HK-2 (cell line): Measurements from ENCODE around the gene EPHA2.
A peak's percentile ranks its signal among the peaks of the same experiment; 100 is the strongest.
"Not testable (repeated sequence)": the region's sequence is repeated elsewhere in the genome, so short reads cannot be mapped to it uniquely, and the experiment has no call there.

Source experiments
- DNase-seq: peaks from one replicate; pipeline ENCODE4 v3.0.0-alpha.2; 2018; ENCODE audit not compliant: unreplicated experiment

The EPHA2 gene

DNA sequence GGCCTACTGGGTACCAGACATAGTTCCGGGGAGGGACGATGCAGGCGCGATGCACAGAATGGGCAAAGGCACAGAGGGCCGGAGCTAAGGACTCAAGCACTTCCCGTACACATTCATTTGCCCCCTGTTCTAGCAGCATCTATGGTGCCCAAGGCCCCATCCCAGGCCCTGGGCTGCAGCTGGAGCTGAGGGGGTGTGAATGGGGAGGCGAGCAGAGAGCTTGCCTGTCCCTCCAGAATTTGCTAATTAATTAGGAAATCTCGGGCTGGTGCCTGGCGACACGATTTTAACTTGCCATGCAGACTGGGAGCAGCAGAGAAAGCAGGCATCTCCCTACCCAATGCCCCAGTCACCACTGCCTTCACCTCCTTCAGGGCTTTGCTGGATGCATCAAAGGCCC is 35.9 kb downstream of the EPHA2 start:
- DNase-seq, result peak; percentile 2

DNA sequence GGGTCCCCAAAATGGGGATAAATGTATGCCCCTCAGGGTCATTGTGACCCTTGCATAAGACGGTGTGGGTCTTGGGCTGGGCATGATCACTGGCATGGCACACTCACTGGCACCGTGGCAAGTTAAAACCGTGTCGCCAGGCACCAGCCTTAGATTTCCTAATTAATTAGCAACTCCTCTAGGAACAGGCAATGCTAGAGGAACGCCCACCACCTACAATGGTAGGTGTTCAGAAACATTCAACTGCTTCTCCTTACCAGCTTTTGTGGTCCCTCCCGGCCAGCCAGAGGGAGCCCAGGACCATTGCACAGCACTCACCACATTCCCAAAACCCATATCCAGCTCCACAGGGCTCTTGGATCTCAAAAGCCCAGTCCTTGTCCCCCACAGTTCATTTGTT is 36.4 kb downstream of the EPHA2 start:
- no peak for DNase-seq

DNA sequence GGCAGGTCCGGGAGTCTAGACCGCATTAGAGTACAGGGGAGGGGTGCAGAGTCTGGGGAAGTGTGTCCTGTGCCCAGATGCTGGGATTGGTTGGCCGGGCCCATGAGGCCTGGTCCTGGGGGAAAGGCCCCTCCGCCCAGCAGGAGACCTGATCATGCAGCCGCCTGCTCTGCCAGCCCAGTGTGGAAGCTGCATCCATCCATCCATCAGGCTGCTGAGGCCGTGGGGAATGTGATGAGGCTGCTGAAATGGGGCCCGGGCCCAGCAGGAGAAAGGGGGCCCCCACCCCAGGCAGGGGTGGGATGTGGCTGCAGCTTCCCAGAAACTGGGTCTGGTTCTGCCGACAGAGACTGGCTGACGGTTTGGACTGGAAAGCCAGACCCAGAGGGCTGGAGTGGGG is 37.2 kb downstream of the EPHA2 start:
- no peak for DNase-seq

DNA sequence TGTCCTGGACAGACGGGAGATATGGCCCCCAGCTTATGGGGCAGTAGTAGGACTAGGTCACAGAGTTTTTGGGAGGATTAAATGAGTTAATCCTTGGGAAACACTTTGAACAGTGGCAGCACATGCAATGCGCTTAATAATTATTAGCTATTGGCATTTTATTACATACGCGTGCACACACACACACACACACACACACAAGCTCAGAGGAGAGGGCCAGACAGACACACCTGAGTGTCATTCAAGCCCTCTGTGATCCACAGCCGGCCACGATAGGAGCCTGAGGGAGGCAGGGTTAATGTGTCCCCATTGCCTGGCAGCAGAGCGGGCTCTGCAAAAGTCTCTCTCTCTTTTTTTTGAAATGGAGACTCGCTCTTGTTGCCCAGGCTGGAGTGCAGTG is 37.9 kb downstream of the EPHA2 start:
- DNase-seq, result no peak

DNA sequence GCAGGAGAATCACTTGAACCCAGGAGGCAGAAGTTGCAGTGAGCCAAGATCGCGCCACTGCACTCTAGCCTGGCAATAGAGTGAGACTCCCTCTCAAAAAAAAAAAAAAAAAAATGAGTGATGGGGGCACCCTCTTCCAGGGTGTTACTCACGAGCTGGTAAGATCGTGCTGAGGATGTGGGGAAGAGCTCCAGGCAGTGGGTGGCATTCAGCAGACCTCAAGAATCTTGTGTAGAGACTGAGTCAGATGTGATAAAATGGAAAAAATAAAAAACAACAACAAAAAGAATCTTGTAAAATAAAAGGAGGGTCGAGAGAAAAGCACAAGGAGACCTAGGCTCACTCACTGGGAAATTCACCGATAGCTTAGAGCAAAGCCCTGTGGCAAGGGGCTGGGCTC is 38.5 kb downstream of the EPHA2 start:
- no peak for DNase-seq

DNA sequence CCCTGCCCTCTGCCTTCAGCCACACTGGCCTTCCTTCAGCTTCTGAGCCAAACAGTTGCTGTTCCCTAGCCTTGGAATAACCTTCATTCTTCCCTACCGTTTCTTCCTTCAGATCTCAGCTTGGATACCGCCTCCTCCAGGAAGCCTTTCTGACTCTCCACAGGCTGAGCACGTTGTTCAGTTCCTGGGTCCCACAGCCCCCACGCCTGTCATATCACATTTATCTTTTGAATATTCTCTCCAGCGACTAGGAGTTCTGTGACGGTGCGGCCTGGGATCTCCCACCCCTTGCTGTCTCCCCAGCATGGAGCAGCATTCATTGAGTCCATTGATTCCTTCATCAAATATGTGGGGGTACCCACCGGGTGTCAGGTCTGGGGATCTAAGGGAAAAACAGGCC is 39.2 kb downstream of the EPHA2 start:
- no peak for DNase-seq

DNA sequence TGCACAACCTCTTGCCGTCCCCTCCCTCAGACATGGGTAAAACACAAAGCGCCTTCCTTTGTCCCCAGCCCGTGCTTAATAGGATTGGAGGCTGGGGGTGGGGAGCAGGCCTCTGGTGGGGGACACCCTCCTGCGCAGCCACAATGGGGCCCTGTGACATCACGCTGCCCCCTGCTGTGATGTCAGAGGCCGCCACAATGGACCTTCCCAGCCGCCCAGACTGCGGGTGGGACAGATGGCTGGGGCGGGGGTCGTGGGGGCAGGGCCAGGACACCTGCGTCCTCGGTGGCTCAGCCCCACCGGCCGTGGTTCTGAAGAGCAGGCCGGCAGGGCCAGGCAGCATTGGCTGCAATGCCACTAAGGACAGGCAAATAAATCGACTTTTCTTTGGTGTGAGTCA is 39.9 kb downstream of the EPHA2 start:
- DNase-seq, result no peak

DNA sequence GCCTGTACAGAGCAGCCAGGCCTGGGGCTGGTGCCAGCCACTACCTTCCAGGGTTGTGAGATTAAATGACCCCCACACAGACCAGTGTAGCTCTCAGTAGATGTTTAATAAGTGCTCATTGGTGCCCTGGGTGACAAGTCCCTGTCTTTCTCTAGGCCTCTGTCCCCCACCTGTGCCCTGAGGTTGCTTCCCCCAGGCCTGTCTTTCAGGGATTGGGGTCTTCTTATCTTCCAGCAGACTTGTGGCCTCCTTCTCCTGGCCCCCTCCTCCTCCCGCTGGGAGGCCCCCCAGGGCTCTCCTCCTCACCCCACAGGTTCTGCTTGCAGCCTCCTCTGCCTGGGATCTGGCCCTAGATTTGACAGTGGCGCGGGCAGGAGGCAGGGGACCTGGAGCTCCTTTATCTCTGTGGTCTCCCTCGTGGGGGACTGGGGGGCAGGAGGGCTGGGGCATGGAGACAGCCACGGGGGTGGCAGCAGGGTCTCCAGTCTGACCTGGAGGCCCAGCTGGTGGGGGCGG is 40.3 kb downstream of the EPHA2 start:
- no peak for DNase-seq

DNA sequence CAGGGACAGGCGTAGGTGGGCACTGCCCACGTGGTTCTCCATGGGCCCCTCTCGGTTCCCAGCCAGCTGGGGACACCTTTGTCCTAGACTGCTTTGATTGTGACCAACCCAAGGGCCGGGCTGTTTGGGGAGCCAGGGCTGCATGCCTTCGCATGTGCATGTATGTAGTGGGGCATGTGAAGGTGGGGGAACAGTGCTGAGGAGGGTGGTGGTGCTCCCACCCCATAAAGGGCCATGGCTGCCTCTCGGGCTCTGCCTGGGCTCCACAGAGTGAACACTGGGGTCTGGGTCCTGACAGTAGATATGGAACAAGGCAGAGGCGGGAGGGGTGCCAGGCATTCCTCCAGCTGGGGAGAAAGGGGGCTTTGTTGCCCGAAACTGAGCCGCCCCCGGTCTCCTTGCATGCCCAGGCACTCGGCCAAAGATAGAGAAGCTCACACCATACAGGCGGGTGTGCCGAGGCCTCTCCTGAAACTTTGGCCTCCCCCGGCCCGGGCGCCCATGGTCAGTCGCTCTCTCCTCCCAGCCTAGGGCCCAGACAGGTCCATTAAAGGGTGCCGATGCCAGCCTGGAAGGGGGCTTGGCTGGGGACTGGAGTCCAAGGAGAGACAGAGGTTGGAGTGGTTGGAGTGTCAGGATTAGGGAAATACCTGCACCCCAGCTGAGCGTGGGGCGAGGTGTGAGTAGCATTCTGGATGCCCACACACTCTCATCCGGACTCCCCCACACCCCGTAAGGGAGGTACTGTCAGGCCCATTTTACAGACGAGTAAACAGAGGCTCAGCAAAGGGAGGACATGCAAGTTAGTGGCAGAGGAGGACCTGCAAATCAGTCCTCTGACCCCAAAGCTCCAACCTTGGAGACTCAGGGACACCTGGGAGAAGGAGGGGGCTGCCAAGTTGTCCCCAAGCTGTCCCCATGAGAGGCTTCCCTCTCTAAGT is 41.1 kb downstream of the EPHA2 start:
- no peak for DNase-seq

DNA sequence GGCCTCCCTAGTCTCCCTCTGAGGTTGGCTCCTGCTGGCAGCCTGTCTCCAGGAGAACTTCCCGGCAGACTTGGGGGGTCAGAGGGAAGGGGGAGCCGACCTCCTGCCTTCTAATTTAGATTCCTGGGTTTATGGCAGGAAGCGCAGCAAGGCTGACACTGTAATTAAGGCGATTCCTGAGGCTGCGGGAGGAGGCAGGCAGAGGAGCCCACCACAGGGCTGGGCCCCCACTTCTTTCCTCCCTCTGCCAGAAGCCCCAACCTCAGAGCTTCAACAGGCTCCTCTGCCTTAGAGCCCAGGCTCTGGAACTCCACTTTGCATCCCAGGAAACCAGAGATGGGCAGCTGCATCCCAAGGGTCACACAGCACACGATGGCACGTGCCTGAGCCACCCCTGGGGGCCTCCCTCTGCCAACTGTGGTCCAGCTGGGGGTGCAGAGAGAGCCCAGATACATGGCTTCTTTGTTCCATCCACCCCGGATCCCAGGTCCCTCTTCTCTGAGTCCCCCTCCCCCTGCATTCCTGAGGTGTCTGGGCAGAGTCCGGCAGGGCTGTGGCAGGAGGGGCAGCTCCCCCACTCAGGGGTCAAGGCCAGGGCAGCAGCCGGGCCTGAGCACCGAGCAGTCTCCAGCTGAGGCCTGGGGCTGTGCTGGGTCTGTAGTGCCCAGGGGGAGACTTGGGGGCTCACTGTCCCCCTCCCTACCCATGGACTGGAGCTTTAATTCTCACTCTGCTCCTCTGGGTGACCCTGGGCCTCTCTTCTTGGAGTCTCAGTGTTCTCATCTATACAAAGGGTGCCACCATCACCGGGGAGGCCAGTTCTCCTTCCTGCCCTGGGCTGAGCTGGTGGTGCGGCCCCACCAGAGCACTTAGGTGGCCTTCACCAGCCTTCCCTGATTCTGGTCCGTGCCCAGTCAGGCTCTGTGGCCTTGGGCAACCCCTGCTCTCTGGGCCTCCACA is 43.0 kb downstream of the EPHA2 start:
- DNase-seq, result peak; percentile 57

DNA sequence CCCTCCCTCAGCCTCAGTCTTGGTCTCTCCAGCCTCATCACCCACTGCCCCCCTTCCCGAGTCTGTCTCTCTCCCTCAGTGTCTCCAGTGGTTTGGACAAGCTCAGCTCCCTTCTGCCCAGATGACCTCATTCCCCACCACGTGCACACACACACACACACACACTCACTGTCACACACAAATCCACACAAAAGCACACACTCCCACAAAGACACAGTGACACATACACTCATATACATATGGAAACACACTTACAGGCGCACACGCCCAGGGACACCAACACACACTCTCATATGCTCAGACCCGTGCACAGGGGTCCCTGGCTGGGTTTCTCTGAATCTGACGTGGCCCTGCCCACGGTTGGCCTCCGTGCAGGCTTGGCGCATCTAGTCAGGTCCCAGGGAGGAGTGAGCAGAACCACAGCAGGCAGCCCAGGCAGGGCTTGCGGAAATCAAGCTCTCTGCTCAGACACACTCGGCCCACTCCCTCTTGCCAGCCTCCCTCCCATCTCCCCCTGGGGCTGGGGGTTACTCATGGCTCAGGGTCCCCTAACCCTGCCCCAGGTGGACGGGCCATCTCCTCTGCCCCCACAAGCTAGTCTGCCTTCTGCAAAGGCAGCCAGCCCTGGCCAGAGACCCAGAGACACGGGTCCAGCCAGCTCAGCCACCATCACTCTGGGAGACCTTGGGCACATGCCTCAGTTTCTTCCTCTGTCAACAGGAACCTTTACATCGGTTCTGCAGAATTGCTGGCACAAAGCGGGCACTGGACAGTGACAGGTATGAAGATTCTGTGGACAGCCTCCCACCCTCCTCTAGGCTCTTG is 43.9 kb downstream of the EPHA2 start:
- DNase-seq, result peak; percentile 60

DNA sequence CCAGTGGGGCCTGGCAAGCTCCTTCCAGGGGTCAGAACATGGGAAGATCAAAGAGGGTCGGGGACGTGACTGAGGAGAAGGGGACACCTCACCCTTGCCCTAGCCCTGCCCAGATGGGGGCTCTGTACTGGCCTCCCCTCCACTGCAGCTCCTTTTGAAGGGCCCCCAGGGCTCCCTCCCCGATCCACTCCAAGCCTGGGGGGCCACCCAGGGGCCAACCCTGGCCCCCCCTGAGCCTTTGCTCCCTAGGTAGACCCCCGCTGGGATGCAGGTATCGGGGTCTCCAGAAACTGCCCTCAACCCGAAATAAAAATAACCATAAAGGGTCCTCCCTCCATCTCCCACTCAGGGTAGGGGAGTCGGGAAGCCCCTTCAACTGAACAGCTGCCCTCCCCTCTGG is 45.0 kb downstream of the EPHA2 start:
- no peak for DNase-seq

DNA sequence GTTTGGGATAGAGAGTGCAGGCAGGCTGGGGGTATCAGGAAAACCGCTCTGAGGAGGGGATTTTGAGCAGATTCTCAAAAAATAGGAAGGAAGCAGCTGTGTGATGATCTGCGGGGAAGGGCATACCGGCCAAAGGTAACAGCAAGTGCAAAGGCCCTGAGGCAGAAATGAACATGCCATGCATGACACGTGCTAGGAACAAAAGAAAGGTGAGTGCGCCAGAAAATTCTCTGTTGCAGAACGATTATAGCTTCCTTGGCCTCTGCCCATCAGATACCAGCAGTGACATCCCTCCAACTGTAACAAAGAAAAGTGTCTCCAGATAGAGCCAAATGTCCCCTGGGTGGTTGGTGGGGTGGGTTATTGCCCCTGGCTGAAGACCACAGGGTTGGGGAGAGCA is 45.4 kb downstream of the EPHA2 start:
- no peak for DNase-seq

DNA sequence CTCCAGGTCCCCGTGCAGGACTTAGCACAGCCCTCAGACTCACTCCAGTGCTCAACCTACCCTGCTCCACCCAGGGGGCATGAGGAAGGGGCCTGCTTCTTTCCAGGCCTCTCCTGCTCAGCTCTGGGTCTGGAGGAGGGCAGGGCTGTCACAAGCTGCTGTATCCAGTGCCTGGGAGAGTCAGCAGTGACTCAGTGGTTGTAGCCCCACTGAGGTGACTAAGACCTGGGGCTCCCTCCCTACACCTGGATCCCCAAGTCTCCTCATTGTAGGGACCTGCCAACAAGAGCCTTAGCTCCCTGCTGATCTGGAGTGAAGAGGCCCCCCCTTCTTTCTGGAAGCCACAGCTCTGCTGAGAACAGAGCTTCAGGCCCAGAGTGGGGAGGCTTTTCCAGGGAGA is 46.3 kb downstream of the EPHA2 start:
- no peak for DNase-seq

DNA sequence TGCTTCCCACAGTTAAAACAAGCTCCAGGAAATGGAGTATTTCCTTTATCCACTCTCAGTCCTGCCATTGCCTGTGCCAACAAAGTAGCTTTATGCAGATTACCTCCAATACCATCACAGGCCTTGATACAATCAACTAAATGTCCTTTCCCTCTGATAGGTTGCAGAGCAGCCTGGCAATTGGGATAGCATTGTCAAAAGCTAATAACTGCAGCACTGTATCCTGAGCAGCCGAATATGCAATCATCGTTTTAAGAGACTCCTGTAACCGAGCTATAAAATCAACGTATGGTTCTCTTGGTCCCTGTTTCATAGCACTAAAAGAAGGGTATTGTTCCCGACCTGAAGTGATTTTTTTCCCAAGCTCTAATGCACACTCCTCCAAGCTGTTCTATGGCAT is 48.8 kb downstream of the EPHA2 start:
- not testable (repeated sequence) for DNase-seq

DNA sequence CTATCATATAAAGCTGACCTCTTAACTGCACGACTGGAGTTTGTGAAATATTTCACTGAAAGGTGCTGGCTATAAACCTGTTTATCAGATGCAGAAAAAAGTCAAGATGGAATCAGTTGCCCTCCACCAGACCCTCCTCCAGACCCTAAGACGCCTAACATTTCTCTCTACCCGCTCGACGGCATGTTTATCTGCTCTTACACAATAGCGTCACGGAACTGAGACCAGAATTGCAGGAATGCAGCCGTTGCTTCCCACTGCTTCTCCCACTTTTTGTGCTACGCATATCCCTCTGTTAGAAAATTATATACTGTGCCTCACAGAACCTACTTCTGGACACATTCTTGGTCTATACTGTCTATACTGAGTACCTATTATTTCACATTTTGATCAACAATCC is 54.2 kb downstream of the EPHA2 start:
- DNase-seq, result no peak

DNA sequence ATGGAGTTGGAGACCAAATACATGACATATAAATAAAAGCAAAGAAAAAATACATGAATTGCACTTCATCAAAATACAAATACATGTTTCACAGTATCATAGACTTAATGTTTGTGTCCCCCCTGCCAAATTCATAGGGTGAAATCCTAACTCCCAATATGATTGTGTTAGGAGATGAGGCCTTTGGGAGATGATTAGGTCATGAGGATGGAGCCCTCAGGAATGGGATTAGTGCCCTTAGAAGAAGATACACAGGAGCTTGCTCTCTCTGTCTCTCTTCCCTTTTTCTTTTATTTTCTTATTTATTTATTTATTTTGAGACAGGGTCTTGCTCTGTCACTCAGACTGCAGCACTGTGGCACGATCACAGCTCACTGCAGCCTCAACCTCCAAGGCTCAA is 56.5 kb downstream of the EPHA2 start:
- DNase-seq, result no peak

DNA sequence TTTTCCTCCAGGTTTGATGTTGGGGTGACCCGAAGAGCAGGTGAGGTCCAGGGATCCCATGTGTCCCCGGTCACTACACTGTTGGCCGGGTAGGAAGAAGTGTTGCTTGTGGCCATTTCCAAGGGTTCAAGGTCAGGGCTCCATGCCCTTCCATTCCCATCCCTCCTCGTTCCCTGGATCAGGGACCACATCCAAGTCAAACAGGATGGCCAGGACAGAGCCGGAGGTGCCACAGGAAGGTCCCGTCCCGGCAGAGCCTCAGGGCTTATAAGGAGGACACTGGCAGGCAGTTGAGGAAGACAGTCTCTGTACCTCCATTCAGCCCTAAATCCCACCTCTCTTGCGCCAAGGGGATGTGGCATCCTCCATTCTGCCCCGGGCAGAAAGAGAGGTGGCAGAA is 60.4 kb downstream of the EPHA2 start:
- DNase-seq, result no peak

DNA sequence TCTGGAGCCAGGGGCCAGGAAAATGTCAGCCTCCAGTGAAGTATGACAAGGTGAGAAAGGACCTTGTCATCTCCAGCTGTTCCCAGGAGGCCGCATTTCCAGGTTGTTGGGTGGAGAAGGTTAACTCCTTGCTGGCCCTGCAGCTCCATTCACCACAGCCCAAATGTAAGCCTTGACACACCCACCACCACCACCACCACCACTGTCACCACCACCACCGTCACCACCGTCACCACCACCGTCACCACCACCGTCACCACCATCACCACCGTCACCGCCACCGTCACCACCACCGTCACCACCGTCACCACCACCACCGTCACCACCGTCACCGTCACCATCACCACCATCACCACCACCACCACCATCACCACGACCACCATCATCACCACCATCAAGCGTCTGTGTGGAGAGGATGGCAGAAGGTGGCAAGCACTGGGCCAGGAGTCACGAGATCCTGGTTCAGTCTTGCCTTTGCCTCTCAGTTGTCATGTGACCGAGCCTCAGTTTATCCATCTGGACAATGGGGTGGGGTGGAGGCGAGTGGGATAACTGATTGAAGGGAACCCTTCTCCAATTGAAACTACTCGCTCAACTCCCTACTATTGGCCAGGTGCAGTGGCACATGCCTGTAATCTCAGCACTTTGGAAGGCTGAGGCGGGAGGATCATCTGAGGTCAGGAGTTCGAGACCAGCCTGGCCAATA is 61.3 kb downstream of the EPHA2 start:
- no peak for DNase-seq

DNA sequence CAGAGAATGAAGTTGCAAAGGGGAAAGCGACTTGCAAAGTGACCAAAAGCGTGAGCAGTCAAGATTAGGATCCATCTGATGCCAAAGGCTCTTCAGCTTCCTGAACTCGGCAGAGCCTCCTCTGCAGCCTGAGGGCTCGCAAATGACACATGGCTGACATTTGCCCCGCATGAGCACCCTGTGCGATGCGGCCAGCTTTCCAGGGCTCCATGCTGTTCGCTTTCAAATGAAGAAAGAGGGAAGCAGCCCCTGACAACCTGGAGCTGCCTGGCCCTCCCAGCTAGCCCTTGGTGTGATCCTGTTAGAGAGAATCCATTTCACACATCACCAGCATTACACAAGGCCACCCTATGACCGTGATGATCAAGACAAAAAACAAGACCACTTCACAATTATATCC is 62.3 kb downstream of the EPHA2 start:
- no peak for DNase-seq

DNA sequence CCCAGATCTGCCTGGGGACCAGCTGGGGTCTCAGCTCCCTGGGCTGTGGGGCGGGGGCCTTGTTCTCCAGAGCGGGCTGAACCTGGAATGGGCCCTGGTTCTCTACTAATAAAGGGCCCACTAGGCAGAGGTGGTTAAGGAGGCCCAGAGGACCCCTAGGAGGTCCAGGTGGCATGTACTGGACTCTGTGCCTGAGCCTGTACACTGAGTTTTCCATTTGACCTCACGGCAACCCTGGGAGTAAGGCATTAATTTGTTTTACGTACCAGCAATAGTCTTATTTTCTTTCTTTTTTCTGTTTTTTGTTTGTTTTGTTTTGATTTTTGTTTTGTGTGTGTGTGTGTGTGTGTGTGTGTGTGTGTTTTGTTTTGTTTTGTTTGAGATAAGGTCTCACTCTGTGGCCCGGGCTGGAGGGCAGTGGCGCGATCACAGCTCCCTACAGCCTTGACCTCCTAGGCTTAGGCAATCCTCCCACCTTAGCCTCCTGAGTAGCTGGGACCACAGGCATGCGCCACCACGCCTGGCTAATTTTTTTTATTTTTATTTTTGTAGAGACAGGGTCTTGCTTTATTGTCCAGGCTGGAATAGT is 62.9 kb downstream of the EPHA2 start:
- DNase-seq, result no peak
